GM23338 (cell line): ENCODE results near the gene C16orf74.

Source experiments
- CREB1 ChIP-seq: fragments of 250-450 bp; sonication (Bioruptor Pico); IDR thresholded peaks from 2 replicates; pipeline ENCODE4 v1.5.0; 2020; ENCODE audit warnings: low read depth, mild to moderate bottlenecking, moderate library complexity
- EZH2 ChIP-seq: fragments of 200-600 bp; sonication (generic); IDR thresholded peaks from one replicate; pipeline ENCODE4 v1.8.0; 2017; ENCODE audit warnings: antibody characterized with exemption, mild to moderate bottlenecking, low read depth; ENCODE audit not compliant: unreplicated experiment
- EZH2phosphoT487 ChIP-seq: fragments of 200-600 bp; sonication (generic); IDR thresholded peaks from one replicate; pipeline ENCODE4 v1.8.1; 2018; ENCODE audit warnings: antibody characterized with exemption; ENCODE audit not compliant: unreplicated experiment
- POLR2AphosphoS5 ChIP-seq: IDR thresholded peaks from 2 replicates; pipeline ENCODE4 v1.6.1; 2016; ENCODE audit warnings: antibody characterized with exemption, low read depth
- TF ChIP-seq, protein P1 (sequence below), 2 experiments: fragments of 200-600 bp in 1 of 2; sonication (generic) in 1 of 2; conservative IDR thresholded peaks; 2 replicates each; pipeline versions ENCODE4 v1.5.1 to v1.6.1; 2016 to 2017; ENCODE audit warnings: antibody characterized with exemption in 2 of 2, low read depth in 2 of 2, mild to moderate bottlenecking in 2 of 2, moderate library complexity in 1 of 2
- TF ChIP-seq, protein P2 (sequence below): IDR thresholded peaks from 2 replicates; pipeline ENCODE4 v1.6.1; 2016; ENCODE audit warnings: antibody characterized with exemption
- TF ChIP-seq, protein P3 (sequence below): IDR thresholded peaks from one replicate; pipeline ENCODE4 v1.6.1; 2018; ENCODE audit warnings: antibody characterized with exemption; ENCODE audit not compliant: unreplicated experiment

DNA sequence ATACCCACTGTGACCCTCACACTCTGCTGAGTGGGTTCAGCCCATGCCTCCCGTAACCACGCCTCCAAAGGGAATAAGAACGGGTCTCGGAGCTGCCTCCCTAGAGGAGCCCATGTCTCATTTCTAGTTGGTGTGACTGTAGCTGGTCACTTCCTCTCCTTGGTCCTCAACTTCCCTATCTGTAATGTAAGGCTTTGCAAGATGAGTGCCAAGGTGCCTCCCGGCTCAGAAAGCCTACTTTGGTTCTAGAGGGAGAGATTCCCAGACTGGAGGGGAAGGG lies 20.8 kb downstream of the C16orf74 start:
- TF ChIP-seq POLR2AphosphoS5 (no peak), CREB1 (CRISPR knock-in tag) (no peak), EZH2 (no peak), EZH2phosphoT487 (no peak)
- TF ChIP-seq, protein P1, sequence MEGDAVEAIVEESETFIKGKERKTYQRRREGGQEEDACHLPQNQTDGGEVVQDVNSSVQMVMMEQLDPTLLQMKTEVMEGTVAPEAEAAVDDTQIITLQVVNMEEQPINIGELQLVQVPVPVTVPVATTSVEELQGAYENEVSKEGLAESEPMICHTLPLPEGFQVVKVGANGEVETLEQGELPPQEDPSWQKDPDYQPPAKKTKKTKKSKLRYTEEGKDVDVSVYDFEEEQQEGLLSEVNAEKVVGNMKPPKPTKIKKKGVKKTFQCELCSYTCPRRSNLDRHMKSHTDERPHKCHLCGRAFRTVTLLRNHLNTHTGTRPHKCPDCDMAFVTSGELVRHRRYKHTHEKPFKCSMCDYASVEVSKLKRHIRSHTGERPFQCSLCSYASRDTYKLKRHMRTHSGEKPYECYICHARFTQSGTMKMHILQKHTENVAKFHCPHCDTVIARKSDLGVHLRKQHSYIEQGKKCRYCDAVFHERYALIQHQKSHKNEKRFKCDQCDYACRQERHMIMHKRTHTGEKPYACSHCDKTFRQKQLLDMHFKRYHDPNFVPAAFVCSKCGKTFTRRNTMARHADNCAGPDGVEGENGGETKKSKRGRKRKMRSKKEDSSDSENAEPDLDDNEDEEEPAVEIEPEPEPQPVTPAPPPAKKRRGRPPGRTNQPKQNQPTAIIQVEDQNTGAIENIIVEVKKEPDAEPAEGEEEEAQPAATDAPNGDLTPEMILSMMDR (conservative IDR thresholded peaks at IDR 0.05; ENCODE audit: low read depth in 2 of 2), result no peak
- TF ChIP-seq, protein P2, sequence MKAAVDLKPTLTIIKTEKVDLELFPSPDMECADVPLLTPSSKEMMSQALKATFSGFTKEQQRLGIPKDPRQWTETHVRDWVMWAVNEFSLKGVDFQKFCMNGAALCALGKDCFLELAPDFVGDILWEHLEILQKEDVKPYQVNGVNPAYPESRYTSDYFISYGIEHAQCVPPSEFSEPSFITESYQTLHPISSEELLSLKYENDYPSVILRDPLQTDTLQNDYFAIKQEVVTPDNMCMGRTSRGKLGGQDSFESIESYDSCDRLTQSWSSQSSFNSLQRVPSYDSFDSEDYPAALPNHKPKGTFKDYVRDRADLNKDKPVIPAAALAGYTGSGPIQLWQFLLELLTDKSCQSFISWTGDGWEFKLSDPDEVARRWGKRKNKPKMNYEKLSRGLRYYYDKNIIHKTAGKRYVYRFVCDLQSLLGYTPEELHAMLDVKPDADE, result no peak
- TF ChIP-seq, protein P3, sequence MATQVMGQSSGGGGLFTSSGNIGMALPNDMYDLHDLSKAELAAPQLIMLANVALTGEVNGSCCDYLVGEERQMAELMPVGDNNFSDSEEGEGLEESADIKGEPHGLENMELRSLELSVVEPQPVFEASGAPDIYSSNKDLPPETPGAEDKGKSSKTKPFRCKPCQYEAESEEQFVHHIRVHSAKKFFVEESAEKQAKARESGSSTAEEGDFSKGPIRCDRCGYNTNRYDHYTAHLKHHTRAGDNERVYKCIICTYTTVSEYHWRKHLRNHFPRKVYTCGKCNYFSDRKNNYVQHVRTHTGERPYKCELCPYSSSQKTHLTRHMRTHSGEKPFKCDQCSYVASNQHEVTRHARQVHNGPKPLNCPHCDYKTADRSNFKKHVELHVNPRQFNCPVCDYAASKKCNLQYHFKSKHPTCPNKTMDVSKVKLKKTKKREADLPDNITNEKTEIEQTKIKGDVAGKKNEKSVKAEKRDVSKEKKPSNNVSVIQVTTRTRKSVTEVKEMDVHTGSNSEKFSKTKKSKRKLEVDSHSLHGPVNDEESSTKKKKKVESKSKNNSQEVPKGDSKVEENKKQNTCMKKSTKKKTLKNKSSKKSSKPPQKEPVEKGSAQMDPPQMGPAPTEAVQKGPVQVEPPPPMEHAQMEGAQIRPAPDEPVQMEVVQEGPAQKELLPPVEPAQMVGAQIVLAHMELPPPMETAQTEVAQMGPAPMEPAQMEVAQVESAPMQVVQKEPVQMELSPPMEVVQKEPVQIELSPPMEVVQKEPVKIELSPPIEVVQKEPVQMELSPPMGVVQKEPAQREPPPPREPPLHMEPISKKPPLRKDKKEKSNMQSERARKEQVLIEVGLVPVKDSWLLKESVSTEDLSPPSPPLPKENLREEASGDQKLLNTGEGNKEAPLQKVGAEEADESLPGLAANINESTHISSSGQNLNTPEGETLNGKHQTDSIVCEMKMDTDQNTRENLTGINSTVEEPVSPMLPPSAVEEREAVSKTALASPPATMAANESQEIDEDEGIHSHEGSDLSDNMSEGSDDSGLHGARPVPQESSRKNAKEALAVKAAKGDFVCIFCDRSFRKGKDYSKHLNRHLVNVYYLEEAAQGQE, result no peak
